GM23338 (cell line): ENCODE measurements around the gene SLC12A6. TPM values are rescaled to one million over a fixed set of nuclear protein-coding genes. Genes with fewer than 3 reads are reported as not detected.
A peak's percentile ranks its signal among the peaks of the same experiment; 100 is the strongest.

Source experiments
- ATAC-seq: fragments of 200-7000 bp; cut with Tn5 transposase; 3 replicates; pipeline ENCODE4 v1.9.1; 2020
- DNase-seq: peaks from one replicate; pipeline ENCODE4 v3.0.0-alpha.2; 2015; ENCODE audit warnings: low spot score
- H2AFZ ChIP-seq: fragments of 200-600 bp; sonication (generic); 2 replicates; pipeline ENCODE4 v1.8.0; 2016; ENCODE audit warnings: antibody characterized with exemption, mild to moderate bottlenecking, moderate library complexity
- H3F3A ChIP-seq: fragments of 200-600 bp; sonication (generic); replicated peaks from 2 replicates; pipeline ENCODE4 v1.8.0; 2017; ENCODE audit warnings: antibody characterized with exemption, mixed run types, low read depth
- H3K27ac ChIP-seq: fragments of 200-600 bp; sonication (generic); 2 replicates; pipeline ENCODE4 v1.6.1; 2016; ENCODE audit warnings: low read depth
- H3K27me3 ChIP-seq: fragments of 200-600 bp; sonication (generic); 2 replicates; pipeline ENCODE4 v1.8.0; 2016; ENCODE audit warnings: mild to moderate bottlenecking, mixed run types, moderate library complexity; ENCODE audit not compliant: insufficient read depth
- H3K36me3 ChIP-seq: fragments of 200-600 bp; sonication (generic); 2 replicates; pipeline ENCODE4 v1.8.0; 2016; ENCODE audit warnings: mild to moderate bottlenecking; ENCODE audit not compliant: insufficient read depth
- H3K4me1 ChIP-seq: fragments of 200-600 bp; sonication (generic); 2 replicates; pipeline ENCODE4 v1.8.0; 2016; ENCODE audit warnings: mild to moderate bottlenecking, moderate library complexity; ENCODE audit not compliant: insufficient read depth
- H3K4me2 ChIP-seq: fragments of 200-600 bp; sonication (generic); 2 replicates; pipeline ENCODE4 v1.7.1; 2017; ENCODE audit warnings: mixed run types
- H3K4me3 ChIP-seq: fragments of 200-600 bp; sonication (generic); 2 replicates; pipeline ENCODE4 v1.6.1; 2016; ENCODE audit warnings: mixed run types
- H3K79me2 ChIP-seq: fragments of 200-600 bp; sonication (generic); replicated peaks from 2 replicates; pipeline ENCODE4 v1.8.0; 2017; ENCODE audit warnings: mild to moderate bottlenecking; ENCODE audit not compliant: insufficient read depth
- H3K9me2 ChIP-seq: fragments of 200-600 bp; sonication (generic); 2 replicates; pipeline ENCODE4 v1.8.0; 2017; ENCODE audit not compliant: insufficient read depth
- H4K20me1 ChIP-seq: fragments of 200-600 bp; sonication (generic); replicated peaks from 2 replicates; pipeline ENCODE4 v1.8.0; 2017; ENCODE audit warnings: mild to moderate bottlenecking; ENCODE audit not compliant: insufficient read depth
- H3K27ac Mint-ChIP-seq: 2 replicates; pipeline ENCODE4 v1.8.0; 2020; ENCODE audit warnings: inconsistent platforms, mild to moderate bottlenecking, moderate library complexity, mixed read lengths
- H3K27me3 Mint-ChIP-seq: 3 replicates; pipeline ENCODE4 v1.8.0; 2022; ENCODE audit warnings: low read depth, mild to moderate bottlenecking, moderate library complexity, mixed read lengths, inconsistent platforms; ENCODE audit not compliant: insufficient read depth, poor library complexity
- H3K36me3 Mint-ChIP-seq: 3 replicates; pipeline ENCODE4 v1.8.0; 2021; ENCODE audit warnings: low read depth, mild to moderate bottlenecking, inconsistent platforms, moderate library complexity, mixed read lengths
- H3K4me1 Mint-ChIP-seq: 3 replicates; pipeline ENCODE4 v1.8.0; 2020; ENCODE audit warnings: mild to moderate bottlenecking, inconsistent platforms, mixed read lengths
- H3K4me3 Mint-ChIP-seq: 3 replicates; pipeline ENCODE4 v1.8.0; 2021; ENCODE audit warnings: moderate library complexity, mild to moderate bottlenecking, inconsistent platforms, mixed read lengths
- H3K9me3 Mint-ChIP-seq: 3 replicates; pipeline ENCODE4 v1.8.0; 2020; ENCODE audit warnings: moderate library complexity, mild to moderate bottlenecking, inconsistent platforms, mixed read lengths
- CREB1 ChIP-seq: fragments of 250-450 bp; sonication (Bioruptor Pico); IDR thresholded peaks from 2 replicates; pipeline ENCODE4 v1.5.0; 2020; ENCODE audit warnings: low read depth, mild to moderate bottlenecking, moderate library complexity
- EZH2 ChIP-seq: fragments of 200-600 bp; sonication (generic); IDR thresholded peaks from one replicate; pipeline ENCODE4 v1.8.0; 2017; ENCODE audit warnings: antibody characterized with exemption, mild to moderate bottlenecking, low read depth; ENCODE audit not compliant: unreplicated experiment
- EZH2phosphoT487 ChIP-seq: fragments of 200-600 bp; sonication (generic); IDR thresholded peaks from one replicate; pipeline ENCODE4 v1.8.1; 2018; ENCODE audit warnings: antibody characterized with exemption; ENCODE audit not compliant: unreplicated experiment
- JUNB ChIP-seq: IDR thresholded peaks from one replicate; pipeline ENCODE4 v1.6.1; 2016; ENCODE audit warnings: antibody characterized with exemption; ENCODE audit not compliant: unreplicated experiment
- STAT1 ChIP-seq: IDR thresholded peaks from one replicate; pipeline ENCODE4 v1.6.1; 2016; ENCODE audit warnings: antibody characterized with exemption; ENCODE audit not compliant: unreplicated experiment
- ZNF114 ChIP-seq: fragments of 250-450 bp; sonication (Bioruptor Pico); IDR thresholded peaks from 2 replicates; pipeline ENCODE4 v1.5.0; 2020; ENCODE audit warnings: mild to moderate bottlenecking, moderate library complexity
- ZNF331 ChIP-seq: fragments of 250-450 bp; sonication (Bioruptor Pico); IDR thresholded peaks from 2 replicates; pipeline ENCODE4 v1.5.0; 2020; ENCODE audit warnings: low read depth, mild to moderate bottlenecking, moderate library complexity
- polyA plus RNA-seq: library from polyadenylated mRNA; unstranded; fragments of >200 nt; fragmentation: Nextera tagmentation; extraction: Ambion mirVana; gene quantifications from 2 replicates; pipeline ENCODE4 v1.2.1, GENCODE V29; 2016
- total RNA-seq: library from RNA; depleted of rRNA; stranded (reverse); fragments of >200 nt; shearing (Covaris generic); gene quantifications from 2 replicates; pipeline ENCODE4 v1.2.3, GENCODE V29; 2014
- TF ChIP-seq, protein P1 (sequence below), 2 experiments: fragments of 200-600 bp in 1 of 2; sonication (generic) in 1 of 2; conservative IDR thresholded peaks; 2 replicates each; pipeline versions ENCODE4 v1.5.1 to v1.6.1; 2016 to 2017; ENCODE audit warnings: antibody characterized with exemption in 2 of 2, low read depth in 2 of 2, mild to moderate bottlenecking in 2 of 2, moderate library complexity in 1 of 2
- TF ChIP-seq, protein P2 (sequence below): IDR thresholded peaks from 2 replicates; pipeline ENCODE4 v1.6.1; 2016; ENCODE audit warnings: antibody characterized with exemption
- TF ChIP-seq, protein P3 (sequence below): fragments of 250-450 bp; sonication (Bioruptor Pico); IDR thresholded peaks from 2 replicates; pipeline ENCODE4 v1.5.0; 2020; ENCODE audit warnings: mild to moderate bottlenecking, moderate library complexity

SLC12A6 gene
- total and polyA plus RNA-seq, 2 experiments from 2014 or later, result 2.4 to 14.1 TPM

DNA sequence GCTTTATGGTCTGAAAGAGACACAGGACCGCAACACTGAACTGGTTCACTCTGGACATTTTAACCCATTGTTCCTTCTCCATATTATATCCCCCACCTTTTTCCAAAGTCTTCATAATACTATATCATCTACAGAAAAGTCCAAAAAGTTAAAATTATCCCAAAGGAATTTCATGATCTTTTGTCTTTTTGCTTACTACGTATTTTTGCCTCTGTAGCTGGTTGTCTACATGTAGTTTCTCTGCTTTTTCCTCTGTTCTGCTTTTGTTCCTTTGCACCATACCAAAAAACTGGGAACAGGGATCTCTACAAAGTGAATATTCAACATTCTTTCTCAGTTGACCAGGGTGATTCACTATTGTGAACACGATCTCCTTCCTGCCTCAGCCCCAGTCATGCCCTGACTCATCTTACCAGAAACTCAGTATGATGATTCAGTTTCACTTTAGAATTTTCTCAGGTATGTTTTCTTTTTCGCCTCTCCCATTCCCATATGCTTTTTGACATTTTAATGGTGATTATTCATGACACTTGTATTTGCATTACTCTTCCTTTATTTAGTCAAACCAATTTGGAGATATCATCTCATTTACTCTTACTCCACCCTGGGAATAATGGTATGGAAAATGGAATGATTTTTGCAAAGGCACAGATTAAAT is 98.3 kb downstream of the SLC12A6 start:
- Histone ChIP-seq H3K27ac (0 out of 2 replicates have a peak overlapping the region, but pooled peaks have one; percentile 34), H3K4me1 (peaks cover 10% of the 10 kb centered on the region; the same call in 1 of the 2 replicates), H2AFZ (no peak overlapping the region), H3K36me3 (no peaks in the 10 kb centered on the region), H3F3A (no peaks in the 10 kb centered on the region), H3K79me2 (no peaks in the 10 kb centered on the region), H3K4me2 (no peak overlapping the region), H3K27me3 (no peaks in the 10 kb centered on the region), H3K9me2 (no peaks in the 10 kb centered on the region), H4K20me1 (no peaks in the 10 kb centered on the region), H3K4me3 (no peak overlapping the region)
- DNase-seq (peak; percentile 7), ATAC-seq (no peak)
- Mint-ChIP-seq H3K27ac (peak overlapping the region; percentile 92), H3K36me3 (peaks cover 6% of the 10 kb centered on the region; the same call in 2 of the 3 replicates), H3K4me1 (peaks cover 15% of the 10 kb centered on the region; the same call in 2 of the 3 replicates), H3K4me3 (no peak overlapping the region), H3K9me3 (no peaks in the 10 kb centered on the region), H3K27me3 (no peaks in the 10 kb centered on the region)
- TF ChIP-seq, protein P1, sequence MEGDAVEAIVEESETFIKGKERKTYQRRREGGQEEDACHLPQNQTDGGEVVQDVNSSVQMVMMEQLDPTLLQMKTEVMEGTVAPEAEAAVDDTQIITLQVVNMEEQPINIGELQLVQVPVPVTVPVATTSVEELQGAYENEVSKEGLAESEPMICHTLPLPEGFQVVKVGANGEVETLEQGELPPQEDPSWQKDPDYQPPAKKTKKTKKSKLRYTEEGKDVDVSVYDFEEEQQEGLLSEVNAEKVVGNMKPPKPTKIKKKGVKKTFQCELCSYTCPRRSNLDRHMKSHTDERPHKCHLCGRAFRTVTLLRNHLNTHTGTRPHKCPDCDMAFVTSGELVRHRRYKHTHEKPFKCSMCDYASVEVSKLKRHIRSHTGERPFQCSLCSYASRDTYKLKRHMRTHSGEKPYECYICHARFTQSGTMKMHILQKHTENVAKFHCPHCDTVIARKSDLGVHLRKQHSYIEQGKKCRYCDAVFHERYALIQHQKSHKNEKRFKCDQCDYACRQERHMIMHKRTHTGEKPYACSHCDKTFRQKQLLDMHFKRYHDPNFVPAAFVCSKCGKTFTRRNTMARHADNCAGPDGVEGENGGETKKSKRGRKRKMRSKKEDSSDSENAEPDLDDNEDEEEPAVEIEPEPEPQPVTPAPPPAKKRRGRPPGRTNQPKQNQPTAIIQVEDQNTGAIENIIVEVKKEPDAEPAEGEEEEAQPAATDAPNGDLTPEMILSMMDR (conservative IDR thresholded peaks at IDR 0.05; ENCODE audit: low read depth in 2 of 2), result no peak
- no peak for TF ChIP-seq ZNF331
- TF ChIP-seq, protein P2, sequence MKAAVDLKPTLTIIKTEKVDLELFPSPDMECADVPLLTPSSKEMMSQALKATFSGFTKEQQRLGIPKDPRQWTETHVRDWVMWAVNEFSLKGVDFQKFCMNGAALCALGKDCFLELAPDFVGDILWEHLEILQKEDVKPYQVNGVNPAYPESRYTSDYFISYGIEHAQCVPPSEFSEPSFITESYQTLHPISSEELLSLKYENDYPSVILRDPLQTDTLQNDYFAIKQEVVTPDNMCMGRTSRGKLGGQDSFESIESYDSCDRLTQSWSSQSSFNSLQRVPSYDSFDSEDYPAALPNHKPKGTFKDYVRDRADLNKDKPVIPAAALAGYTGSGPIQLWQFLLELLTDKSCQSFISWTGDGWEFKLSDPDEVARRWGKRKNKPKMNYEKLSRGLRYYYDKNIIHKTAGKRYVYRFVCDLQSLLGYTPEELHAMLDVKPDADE, result no peak

DNA sequence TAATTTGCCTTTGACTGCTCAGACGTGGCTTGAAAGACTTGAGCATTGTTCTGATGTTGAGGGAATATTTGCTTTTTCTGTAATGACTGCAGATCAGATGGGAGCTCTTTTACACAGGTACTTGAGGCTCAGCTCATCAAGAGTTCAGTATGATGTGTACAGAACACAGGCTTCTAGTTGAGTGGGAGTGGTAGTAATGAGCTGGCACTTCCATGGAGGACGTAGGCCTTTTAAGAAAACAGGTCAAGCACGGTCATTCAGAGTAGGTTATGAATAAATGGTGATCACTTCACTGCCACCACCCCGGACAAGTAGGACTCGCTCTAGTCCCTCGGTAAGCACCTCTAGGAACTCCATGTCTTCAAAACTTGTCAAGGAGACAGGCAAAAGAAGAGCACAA is 104.0 kb downstream of the SLC12A6 start:
- ATAC-seq, result no peak
- TF ChIP-seq, protein P2, result no peak
- TF ChIP-seq, protein P3, sequence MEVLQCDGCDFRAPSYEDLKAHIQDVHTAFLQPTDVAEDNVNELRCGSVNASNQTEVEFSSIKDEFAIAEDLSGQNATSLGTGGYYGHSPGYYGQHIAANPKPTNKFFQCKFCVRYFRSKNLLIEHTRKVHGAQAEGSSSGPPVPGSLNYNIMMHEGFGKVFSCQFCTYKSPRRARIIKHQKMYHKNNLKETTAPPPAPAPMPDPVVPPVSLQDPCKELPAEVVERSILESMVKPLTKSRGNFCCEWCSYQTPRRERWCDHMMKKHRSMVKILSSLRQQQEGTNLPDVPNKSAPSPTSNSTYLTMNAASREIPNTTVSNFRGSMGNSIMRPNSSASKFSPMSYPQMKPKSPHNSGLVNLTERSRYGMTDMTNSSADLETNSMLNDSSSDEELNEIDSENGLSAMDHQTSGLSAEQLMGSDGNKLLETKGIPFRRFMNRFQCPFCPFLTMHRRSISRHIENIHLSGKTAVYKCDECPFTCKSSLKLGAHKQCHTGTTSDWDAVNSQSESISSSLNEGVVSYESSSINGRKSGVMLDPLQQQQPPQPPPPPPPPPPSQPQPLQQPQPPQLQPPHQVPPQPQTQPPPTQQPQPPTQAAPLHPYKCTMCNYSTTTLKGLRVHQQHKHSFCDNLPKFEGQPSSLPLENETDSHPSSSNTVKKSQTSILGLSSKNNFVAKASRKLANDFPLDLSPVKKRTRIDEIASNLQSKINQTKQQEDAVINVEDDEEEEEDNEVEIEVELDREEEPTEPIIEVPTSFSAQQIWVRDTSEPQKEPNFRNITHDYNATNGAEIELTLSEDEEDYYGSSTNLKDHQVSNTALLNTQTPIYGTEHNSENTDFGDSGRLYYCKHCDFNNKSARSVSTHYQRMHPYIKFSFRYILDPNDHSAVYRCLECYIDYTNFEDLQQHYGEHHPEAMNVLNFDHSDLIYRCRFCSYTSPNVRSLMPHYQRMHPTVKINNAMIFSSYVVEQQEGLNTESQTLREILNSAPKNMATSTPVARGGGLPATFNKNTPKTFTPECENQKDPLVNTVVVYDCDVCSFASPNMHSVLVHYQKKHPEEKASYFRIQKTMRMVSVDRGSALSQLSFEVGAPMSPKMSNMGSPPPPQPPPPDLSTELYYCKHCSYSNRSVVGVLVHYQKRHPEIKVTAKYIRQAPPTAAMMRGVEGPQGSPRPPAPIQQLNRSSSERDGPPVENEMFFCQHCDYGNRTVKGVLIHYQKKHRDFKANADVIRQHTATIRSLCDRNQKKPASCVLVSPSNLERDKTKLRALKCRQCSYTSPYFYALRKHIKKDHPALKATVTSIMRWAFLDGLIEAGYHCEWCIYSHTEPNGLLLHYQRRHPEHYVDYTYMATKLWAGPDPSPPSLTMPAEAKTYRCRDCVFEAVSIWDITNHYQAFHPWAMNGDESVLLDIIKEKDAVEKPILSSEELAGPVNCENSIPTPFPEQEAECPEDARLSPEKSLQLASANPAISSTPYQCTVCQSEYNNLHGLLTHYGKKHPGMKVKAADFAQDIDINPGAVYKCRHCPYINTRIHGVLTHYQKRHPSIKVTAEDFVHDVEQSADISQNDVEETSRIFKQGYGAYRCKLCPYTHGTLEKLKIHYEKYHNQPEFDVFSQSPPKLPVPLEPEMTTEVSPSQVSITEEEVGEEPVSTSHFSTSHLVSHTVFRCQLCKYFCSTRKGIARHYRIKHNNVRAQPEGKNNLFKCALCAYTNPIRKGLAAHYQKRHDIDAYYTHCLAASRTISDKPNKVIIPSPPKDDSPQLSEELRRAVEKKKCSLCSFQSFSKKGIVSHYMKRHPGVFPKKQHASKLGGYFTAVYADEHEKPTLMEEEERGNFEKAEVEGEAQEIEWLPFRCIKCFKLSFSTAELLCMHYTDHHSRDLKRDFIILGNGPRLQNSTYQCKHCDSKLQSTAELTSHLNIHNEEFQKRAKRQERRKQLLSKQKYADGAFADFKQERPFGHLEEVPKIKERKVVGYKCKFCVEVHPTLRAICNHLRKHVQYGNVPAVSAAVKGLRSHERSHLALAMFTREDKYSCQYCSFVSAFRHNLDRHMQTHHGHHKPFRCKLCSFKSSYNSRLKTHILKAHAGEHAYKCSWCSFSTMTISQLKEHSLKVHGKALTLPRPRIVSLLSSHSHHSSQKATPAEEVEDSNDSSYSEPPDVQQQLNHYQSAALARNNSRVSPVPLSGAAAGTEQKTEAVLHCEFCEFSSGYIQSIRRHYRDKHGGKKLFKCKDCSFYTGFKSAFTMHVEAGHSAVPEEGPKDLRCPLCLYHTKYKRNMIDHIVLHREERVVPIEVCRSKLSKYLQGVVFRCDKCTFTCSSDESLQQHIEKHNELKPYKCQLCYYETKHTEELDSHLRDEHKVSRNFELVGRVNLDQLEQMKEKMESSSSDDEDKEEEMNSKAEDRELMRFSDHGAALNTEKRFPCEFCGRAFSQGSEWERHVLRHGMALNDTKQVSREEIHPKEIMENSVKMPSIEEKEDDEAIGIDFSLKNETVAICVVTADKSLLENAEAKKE (CRISPR knock-in tag), result no peak
- TF ChIP-seq EZH2phosphoT487, result no peak
- TF ChIP-seq JUNB, result no peak
- no peak for TF ChIP-seq ZNF114
- TF ChIP-seq CREB1 (CRISPR knock-in tag), result no peak
- TF ChIP-seq EZH2, result no peak
- no peak for TF ChIP-seq STAT1

More for the DNA sequence above, 104.0 kb downstream of the SLC12A6 start:
- Histone ChIP-seq H3K79me2 (no peaks in the 10 kb centered on the region), H3F3A (no peaks in the 10 kb centered on the region), H4K20me1 (no peaks in the 10 kb centered on the region), H3K4me2 (no peak overlapping the region), H3K36me3 (peaks cover 11% of the 10 kb centered on the region), H3K27ac (no peak overlapping the region), H3K27me3 (no peaks in the 10 kb centered on the region), H2AFZ (no peak overlapping the region), H3K4me3 (no peak overlapping the region), H3K9me2 (no peaks in the 10 kb centered on the region), H3K4me1 (no peaks in the 10 kb centered on the region)
- no peak overlapping the region for H3K27ac Mint-ChIP-seq
- H3K36me3 Mint-ChIP-seq, result peaks cover 23% of the 10 kb centered on the region
- no peaks in the 10 kb centered on the region for H3K4me1 Mint-ChIP-seq
- DNase-seq, result no peak
- H3K9me3 Mint-ChIP-seq, result no peaks in the 10 kb centered on the region
- H3K27me3 Mint-ChIP-seq, result no peaks in the 10 kb centered on the region
- H3K4me3 Mint-ChIP-seq, result no peak overlapping the region
